ENCODE measurements around the gene EXOC4.

EXOC4 gene

DNA sequence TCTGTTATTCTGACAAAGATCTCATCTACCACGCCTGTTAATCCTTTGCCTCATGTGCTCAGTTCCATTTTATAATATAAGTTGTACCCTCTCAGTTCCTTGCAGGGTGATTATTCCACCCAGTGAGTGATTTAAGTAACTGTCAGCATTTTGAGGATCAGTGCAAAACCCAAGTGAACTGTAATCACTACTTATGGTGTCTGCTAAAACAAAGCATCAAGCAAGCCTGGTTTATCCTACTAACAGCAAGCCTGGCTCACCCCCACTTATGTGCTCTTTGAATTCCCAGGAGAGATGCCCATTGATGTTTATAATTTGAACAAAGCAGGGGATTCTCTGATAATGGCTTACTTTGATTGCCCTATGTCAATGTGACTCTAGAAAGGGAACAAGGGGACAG is 687.5 kb downstream of the EXOC4 start:
- DNase-seq (ENCODE audit: low spot score), result no peak

GRCh38 chr7:133941496-133941895 is 688.6 kb downstream of the EXOC4 start:
- DNase-seq (ENCODE audit: low spot score), result no peak

DNA sequence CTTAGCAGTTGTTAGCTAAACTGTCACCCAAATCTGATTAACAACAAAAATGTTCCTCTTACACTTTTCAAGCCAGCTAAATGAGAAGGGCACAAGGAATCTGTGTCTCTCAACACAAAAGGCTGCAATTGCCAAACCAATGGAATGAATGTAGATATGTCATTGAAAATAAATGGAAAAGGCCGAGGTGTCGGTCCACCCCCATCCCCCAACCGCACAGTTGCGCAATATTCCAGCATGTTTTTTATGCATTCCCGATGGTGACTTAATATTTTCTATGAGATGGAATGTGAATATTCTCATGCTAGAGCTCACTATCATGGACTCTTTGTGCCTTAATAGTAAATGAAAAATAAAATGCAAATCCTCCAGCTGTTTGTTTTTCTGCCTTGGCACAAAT is 692.6 kb downstream of the EXOC4 start:
- no peak for DNase-seq (ENCODE audit: low spot score)

DNA sequence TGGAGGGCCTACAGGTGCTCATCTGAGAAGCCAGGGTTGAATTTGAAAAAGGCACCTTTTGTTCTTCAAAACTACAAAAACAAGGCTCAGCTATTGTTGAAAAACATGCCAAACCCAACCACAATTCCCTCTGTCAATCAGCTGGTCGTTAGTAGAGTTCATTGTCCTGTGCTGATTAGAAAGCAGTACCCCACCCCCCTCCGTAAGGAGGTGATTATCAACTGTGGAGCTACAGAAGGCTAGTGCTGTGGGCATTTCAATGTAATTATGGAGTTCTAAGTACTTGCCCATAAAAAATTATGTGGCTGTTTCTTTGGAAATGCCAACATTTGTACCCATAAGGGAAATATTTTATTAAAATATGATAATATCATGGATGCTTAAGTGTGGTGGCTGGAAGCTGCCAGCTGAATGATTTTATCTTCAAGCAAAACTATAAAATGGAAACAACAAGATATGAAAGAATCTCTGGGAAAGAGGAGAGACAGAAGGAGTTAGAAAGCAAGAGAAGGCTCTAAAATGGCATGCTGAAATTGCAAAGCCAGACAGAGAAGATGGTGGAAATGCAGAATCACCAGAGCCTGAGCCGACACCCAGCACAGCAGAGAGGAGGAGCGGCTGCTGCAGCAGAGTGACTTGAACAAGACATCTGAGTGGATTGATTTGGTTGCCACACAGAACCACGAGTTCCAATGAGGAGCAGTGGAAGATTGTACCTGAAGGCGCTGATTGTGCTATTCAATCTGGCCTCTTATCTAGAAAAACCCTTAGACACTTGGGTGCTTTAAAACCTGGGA is 694.8 kb downstream of the EXOC4 start:
- no peak for DNase-seq (ENCODE audit: low spot score)

DNA sequence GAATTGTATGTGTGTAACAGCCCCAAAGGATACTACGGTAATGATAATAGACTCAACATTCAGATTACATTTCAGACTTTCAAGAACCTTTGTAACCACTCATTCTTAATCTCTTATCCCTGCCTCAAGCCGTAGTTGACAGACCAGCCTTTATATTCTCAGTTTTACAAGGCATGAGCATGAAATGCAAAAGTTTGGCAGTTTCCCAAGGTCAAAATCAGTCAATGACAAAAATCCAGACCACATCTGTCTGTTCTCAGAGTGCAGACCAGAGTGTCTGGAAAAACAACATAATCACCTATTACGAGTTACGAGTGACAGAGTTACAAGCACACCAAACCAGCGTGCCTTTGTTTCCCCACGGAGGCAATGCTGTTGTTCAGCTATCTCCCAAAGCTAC is 695.7 kb downstream of the EXOC4 start:
- no peak for DNase-seq (ENCODE audit: low spot score)

DNA sequence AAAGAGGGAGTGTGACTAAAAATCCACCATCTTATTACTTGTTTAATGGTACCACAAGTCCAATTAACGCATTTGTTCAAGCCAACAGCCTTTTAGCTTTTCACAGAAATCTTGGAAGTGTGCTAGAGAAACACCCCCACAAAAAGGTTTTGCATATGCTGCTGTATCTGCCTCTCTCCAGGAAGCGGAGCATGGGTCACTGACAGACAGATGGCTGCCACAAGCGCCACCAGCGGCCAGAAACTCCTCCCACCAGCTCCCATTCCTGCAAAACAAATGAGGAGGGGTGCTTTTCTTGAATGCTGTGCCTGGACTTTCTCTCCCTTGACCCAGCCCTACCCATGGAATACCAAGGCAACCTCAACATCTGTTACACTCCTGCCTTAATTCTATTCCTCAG is 698.0 kb downstream of the EXOC4 start:
- no peak for DNase-seq (ENCODE audit: low spot score)

- no peak for DNase-seq (ENCODE audit: low spot score)
These were observed 702.3 kb downstream of the EXOC4 start for GRCh38 chr7:133955208-133955607.

DNA sequence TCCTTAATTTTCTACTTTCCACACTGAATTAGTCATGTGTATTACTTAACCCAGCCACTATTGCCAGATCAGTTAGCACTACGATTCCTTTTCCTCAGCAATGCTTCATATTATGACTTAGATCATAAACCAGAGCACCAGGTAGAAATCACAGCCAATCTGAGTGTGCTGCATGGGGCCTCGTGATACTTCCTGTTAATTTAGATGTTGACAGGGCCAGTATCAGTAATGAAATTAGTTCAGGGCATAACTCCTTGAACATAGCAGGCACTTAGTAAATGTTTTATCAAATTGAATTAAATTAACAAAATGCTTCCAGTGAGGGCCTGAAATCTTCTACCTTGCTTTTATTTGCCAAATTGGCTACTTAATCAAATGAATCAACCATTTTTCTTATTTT is 705.0 kb downstream of the EXOC4 start:
- DNase-seq (ENCODE audit: low spot score), result no peak

DNA sequence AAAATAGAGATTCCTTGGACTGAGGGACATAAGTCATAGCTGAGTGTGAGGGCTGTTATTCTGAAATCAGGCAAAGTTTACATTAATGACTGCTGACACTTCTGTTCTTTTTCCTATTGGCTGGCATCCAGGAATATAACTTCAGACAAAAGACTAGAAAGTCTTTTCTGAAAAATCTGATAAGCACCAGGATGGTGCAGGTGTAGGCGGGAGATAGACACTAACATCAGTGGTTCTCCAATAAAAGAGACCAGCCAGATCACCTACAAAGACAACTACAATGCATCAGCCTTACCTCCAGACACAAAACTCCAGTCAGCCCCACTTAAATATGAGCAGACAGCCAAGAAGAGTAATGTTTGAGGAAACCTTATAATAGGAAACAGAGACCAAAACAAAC is 705.9 kb downstream of the EXOC4 start:
- DNase-seq (ENCODE audit: low spot score), result no peak

- DNase-seq (ENCODE audit: low spot score), result no peak
These were observed 706.6 kb downstream of the EXOC4 start for GRCh38 chr7:133959505-133959904.

- no peak for DNase-seq (ENCODE audit: low spot score)
These were observed 708.8 kb downstream of the EXOC4 start for GRCh38 chr7:133961724-133962123.

- no peak for DNase-seq (ENCODE audit: low spot score)
These were observed 709.8 kb downstream of the EXOC4 start for GRCh38 chr7:133962646-133963045.

- DNase-seq (ENCODE audit: low spot score), result no peak
These were observed 710.8 kb downstream of the EXOC4 start for GRCh38 chr7:133963629-133964028.

- DNase-seq (ENCODE audit: low spot score), result no peak
These were observed 718.7 kb downstream of the EXOC4 start for GRCh38 chr7:133971625-133972024.

GRCh38 chr7:133973710-133974109 is 720.8 kb downstream of the EXOC4 start:
- no peak for DNase-seq (ENCODE audit: low spot score)

GRCh38 chr7:133975130-133975529 is 722.3 kb downstream of the EXOC4 start:
- no peak for DNase-seq (ENCODE audit: low spot score)

- DNase-seq (ENCODE audit: low spot score), result no peak
These were observed 723.3 kb downstream of the EXOC4 start for GRCh38 chr7:133976140-133976539.

GRCh38 chr7:133977409-133978274 is 724.8 kb downstream of the EXOC4 start:
- DNase-seq (ENCODE audit: low spot score), result no peak

GRCh38 chr7:133978502-133979295 is 725.8 kb downstream of the EXOC4 start:
- DNase-seq (ENCODE audit: low spot score), result no peak

DNA sequence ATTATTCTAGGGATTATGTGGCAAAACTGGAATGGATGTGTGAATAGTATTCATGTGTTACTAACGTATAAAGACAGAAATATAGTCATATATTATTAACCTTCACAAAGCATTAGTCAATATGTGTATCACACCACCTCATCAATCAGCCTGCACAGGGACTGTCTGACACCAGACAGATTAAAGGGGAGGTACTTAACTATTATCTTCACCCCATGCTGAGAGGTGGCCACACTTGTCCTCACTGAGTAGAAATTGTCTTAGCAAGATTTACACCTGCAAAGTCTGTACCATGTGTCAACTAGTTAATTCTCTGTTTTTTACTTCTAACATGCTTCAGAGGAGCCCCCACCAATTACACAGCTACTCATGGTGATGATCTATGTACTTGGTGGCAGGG is 727.9 kb downstream of the EXOC4 start:
- no peak for DNase-seq (ENCODE audit: low spot score)

DNA sequence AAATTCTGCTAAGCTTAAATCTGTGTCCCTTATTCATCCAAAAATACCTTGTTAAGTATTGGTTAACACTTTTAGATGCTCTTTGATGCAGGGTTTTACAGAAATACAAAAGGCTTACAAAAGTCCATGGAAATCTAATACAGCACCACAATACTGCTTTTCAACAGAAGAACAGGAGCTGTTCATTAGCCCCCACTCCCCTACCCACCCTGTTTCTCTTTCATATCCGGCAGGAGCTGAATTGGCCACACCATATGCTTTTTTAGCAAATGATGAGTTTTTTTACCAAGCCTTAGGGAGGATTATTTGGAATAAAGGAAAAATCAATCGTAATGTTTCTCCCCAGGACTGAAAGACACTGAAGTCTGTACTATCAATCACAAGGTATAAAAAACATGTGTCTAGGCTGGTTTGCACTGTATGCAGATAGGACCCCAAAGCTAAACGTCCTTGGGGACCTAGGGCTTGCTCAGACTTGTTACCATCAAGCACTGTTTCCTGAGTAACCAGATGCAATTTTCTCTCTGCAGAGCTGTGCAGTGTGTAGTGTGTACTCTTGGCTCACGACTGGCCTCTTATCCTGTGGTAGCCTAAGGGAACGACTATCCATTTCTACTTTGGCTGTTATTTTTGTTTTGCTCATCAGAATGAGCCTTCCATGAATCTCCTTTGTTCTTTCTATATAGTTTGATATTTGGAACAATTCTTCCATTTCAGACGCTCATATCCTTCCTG is 731.0 kb downstream of the EXOC4 start:
- DNase-seq (ENCODE audit: low spot score), result no peak

GRCh38 chr7:133985300-133985699 is 732.4 kb downstream of the EXOC4 start:
- DNase-seq (ENCODE audit: low spot score), result no peak

Data from globus pallidus (tissue), 1 donor.